M059J (cell line): ENCODE measurements around the gene LRRC31. TPM values are rescaled to one million over a fixed set of nuclear protein-coding genes. Genes with fewer than 3 reads are reported as not detected.

Source experiments
- DNase-seq: peaks from one replicate; pipeline ENCODE4 v3.0.0-alpha.2; 2012; ENCODE audit warnings: low read depth
- total RNA-seq: library from RNA; depleted of rRNA; stranded (reverse); fragments of >200 nt; shearing (Covaris generic); gene quantifications from 2 replicates; pipeline ENCODE4 v1.2.3, GENCODE V29; 2014; rRNA removed

The LRRC31 gene
- total RNA-seq, 1 experiment from 2014 or later = not detected

DNA sequence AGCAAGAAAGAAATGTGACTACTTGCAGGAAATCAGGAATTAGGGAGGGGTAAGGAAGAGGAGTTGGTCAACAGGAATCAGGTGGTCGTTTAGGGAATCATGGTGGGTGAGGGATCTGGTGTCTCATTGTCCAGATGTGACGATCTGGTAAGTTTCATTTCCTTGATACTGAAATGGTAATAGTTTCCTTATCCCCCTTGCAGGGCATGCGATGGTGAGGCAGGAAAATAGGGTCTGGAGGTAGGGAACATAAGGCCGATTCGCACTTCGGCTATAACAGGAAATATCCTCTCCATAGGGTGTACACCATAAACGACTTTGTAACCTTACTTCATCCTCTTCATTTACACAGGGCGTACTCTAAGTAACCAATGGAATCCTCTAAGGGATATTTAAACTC, 56.5 kb downstream of the LRRC31 start:
- DNase-seq = no peak

DNA sequence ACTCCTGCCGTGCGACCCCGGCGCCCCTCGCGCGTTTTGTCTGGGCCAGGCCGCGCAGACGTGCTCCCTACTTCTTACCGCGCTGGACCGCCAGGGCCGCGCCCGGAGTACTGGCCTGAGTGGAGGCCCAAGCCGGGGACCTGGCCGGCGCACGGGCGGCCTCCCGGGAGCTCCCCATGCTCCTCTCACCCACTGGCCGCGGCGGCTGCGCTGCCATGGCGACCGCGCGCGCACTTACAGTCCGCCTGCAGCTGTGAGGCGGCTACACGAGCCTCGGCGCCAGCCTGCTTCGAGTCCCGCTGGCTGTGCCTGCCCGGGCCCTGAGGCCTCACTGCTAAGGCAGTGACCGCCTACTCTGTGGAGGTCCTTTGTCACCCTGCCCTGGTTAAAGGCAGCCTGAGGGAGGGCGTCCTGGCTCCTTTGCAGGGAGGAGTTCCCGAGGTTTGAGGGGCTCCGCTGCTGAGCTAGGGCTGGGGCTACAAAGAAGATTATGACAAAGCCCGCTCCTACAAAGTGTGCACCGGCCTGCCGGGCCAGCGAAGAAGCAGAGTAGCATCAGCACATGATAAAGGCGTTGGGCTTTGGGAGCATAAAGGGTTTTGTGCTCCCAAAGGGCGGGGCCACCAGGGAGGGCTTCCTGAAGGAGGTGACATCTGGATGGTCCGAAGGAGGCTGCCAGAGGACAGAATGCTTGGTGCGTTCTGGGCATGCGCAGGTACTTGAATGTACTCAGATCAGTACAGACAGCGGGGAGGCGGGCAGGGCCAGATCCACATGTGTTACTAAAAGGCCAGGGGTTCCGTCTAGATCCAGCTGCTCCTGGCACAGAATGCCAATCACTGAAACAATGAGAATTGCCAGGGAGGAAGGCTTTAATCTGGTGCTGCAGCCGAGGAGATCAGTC, 57.2 kb downstream of the LRRC31 start, which contains the start of the genes LRRC34 and LRRIQ4:
Gene LRRC34, minus strand, starts transcription at position 573 of the 904 bp plus-strand sequence. Its CDS starts 356 bp downstream, at position 217.
Gene LRRIQ4, plus strand, starts transcription at position 539 of the 904 bp plus-strand sequence. CDS start 9,052 bp downstream, outside the sequence.
- peak; percentile 81 for DNase-seq

DNA sequence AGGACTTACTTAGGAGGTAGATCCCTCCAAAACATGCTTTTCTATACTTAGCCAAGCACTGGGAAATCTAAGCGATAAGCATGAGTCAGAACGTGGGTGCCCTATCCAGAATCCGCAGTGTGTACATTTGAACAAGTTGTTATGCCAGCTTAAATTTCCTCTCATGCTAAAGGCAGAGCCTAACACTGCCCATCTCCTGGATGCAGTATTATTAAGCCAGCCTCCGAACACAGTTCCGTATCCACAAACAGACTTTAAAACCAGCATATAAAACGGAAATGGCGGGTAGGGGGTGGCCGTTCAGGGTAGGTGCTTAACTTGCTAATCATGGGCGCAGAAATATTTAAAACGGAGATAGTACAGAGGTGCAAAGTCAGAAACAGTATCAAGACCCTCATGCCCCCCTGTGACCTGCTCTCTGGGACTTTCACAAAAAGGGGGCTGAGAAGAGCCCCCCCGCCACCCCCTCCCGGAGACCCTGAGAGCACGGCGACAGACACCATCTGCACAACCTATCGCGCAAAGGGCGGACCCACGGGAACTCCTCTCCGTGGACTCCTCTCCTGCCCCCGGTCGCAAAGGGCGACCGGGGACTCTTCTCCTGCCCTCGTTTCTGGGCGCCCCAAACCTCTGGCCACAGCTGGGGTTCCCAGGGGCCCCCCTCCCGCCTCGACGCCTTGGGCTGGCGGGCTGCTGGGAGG, 58.0 kb downstream of the LRRC31 start:
- DNase-seq = peak; percentile 14

DNA sequence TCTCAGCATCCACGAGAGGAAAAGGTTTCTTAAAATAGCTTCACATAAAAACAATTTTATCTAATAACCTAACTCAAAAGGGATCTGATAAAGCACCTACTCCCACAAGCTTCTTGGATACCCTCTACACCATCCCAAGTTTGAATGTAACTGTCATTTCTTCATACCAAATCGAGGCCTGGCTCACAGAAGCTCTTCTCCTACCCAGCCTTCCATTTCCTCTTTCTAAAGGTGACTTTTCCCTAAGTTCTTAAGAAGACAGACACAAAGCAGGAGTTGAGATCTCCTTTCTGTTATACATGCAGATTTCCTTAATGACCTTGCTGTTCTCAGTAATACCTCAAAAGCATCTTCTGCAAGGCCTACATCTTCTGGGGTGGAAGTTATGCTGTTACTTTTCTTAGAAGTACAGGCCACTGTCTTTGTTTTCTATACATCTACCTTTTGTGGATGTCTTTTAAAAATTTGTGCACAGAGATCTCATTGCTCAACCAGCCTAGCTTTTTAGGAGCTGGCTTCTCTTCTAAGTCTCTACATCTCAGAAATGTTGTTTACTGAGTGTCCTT, 60.4 kb downstream of the LRRC31 start:
- DNase-seq = no peak

DNA sequence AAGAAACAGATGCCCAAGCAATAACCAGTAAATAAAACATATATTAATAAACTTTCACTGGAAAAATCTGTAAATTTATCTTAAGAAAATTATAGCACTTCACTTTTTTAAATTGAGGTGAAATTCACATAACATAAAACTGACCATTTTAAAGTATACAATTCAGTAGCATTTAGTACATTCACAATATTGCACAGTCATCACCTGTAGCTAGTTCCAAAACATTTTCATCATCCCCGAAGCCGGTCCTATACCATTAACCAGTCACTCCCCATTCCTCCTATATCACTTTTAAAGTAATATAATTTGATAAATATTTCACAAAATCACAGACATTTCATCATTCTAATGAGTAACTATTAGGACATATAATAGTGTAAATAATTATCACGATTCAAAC, 65.1 kb downstream of the LRRC31 start:
- no peak for DNase-seq

DNA sequence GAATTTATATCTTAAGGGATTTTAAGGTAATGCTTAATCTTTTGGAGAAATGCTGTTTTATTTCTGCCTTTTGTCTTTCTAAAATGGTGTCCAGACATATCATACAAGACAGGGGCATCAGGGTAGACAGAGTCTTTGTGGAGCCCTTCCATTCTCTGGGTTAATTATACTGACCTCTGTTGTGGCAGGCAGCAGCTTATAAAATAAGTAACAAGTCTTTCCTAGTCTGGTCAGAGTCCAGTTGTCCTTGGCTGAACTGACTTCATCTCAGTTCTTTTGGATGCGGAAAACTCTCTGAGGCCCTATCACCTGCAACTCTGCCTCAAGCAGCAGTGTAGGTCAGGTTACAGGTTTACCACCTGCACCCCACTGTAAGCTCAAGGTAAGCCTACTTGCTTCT, 77.4 kb downstream of the LRRC31 start:
- no peak for DNase-seq

DNA sequence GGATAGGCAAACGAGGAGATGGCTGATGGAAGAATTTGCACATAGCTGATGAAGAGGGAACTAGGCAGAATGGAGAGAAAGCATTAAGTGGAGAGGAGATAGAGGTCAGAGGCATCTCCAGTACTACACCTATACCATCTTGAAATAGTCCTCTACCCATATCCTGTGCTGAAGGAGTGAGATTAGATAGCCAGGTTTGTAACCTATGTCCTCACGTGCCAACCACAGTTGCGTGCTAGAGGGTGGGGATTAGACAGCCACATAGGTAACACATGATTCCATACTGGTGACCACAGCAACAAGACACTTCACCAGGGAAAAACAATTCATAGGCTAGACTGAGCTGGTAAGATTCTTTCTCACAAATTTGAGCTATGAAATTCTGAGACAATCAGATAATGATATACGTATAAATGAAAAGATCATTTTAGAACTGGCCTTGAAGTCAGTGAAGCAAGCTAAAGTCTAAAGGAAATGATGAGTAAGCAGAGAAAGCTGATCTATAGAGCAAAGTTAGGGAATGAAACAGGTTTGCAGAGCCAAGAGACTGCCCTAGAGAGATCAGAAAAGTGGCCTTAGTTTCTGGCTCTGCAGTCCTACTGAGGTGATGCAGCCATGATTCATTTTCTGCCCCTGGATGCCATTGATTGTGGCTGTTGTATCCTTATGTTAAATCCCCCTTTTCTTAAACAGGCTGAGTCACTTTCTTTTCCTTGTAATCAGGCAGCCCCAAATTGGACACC, 78.9 kb downstream of the LRRC31 start:
- peak; percentile 18 for DNase-seq

DNA sequence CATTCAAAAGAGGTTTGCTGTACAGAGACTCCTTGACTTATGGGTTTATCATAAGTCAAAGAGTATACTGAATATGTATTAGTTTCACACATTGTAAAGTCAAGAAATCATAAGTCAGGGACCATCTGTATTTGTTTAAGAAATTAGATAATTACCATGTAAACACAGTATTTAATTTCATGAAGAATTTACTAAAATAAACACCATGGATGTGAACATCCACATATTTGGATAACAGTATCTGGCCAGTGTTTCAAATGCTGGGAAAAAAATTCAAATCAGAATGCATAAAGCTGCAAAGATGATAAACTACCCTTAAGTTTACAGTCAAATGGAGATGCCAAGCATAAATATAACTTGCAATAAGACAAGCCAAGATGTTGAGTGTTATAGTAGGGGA, 79.5 kb downstream of the LRRC31 start:
- DNase-seq = no peak

Other genes starting within 250 kb of the LRRC31 start
- gene MECOM, start 206.2 kb downstream of the LRRC31 start, total RNA-seq = 22.2 and 28.6 TPM in 2 replicates
- gene TERC, start 104.9 kb downstream of the LRRC31 start, total RNA-seq = 33.4 and 110 TPM in 2 replicates
- 1.7 and 2.9 TPM in 2 replicates for gene ACTRT3, start 100.4 kb downstream of the LRRC31 start, total RNA-seq
- gene MYNN, start 96.5 kb downstream of the LRRC31 start, total RNA-seq = 22.0 and 27.2 TPM in 2 replicates
- gene LRRIQ4, start 57.1 kb downstream of the LRRC31 start, total RNA-seq = not detected in 2 replicates
- gene LRRC34, start 57.0 kb downstream of the LRRC31 start, total RNA-seq = 0.71 and 1.6 TPM in 2 replicates
- not detected in 2 replicates for gene SAMD7, start 41.6 kb upstream of the LRRC31 start, total RNA-seq
- gene SEC62, start 96.9 kb upstream of the LRRC31 start, total RNA-seq = 33.0 and 33.9 TPM in 2 replicates
- 3.4 and 10.2 TPM in 2 replicates for gene GPR160, start 168.1 kb upstream of the LRRC31 start, total RNA-seq